Measurements from ENCODE around the gene GALNT14.

The GALNT14 gene

GRCh38 chr2:30975156-30975555 lies 163.1 kb downstream of the GALNT14 start:
- no peak overlapping the region for H3K27ac ChIP-seq

GRCh38 chr2:30974554-30974953 lies 163.7 kb downstream of the GALNT14 start:
- no peak for TF ChIP-seq ZFX (IDR thresholded peaks at IDR 0.05; ENCODE audit: borderline replicate concordance)
- no peak for TF ChIP-seq CTCF (IDR thresholded peaks at IDR 0.05)
- H3K27ac ChIP-seq, result no peak overlapping the region

More at GRCh38 chr2:30975156-30975555, 163.1 kb downstream of the GALNT14 start:
- TF ChIP-seq CTCF (IDR thresholded peaks at IDR 0.05), result no peak
- TF ChIP-seq ZFX (IDR thresholded peaks at IDR 0.05; ENCODE audit: borderline replicate concordance), result no peak

GRCh38 chr2:30974092-30974491 lies 164.1 kb downstream of the GALNT14 start:
- TF ChIP-seq ZFX (IDR thresholded peaks at IDR 0.05; ENCODE audit: borderline replicate concordance) (no peak), CTCF (IDR thresholded peaks at IDR 0.05) (no peak)
- H3K27ac ChIP-seq, result no peak overlapping the region

GRCh38 chr2:30971231-30972025 lies 166.8 kb downstream of the GALNT14 start:
- H3K27ac ChIP-seq, result no peak overlapping the region
- TF ChIP-seq ZFX (IDR thresholded peaks at IDR 0.05; ENCODE audit: borderline replicate concordance) (no peak), CTCF (IDR thresholded peaks at IDR 0.05) (no peak)

GRCh38 chr2:30968660-30969397 lies 169.4 kb downstream of the GALNT14 start:
- TF ChIP-seq ZFX (IDR thresholded peaks at IDR 0.05; ENCODE audit: borderline replicate concordance) (no peak), CTCF (IDR thresholded peaks at IDR 0.05) (no peak)

GRCh38 chr2:30966786-30967185 lies 171.5 kb downstream of the GALNT14 start:
- no peak overlapping the region for H3K27ac ChIP-seq
- TF ChIP-seq CTCF (IDR thresholded peaks at IDR 0.05), result no peak
- TF ChIP-seq ZFX (IDR thresholded peaks at IDR 0.05; ENCODE audit: borderline replicate concordance), result no peak

More at GRCh38 chr2:30968660-30969397, 169.4 kb downstream of the GALNT14 start:
- H3K27ac ChIP-seq, result no peak overlapping the region

Data from 22Rv1 (cell line).